Activated CD8-positive, alpha-beta T cell treated with anti-CD3 and anti-CD28 coated beads, Interleukin-2, amount 10 ng/mL, durations not matched to agents 7 days and 5 days (primary cell): ENCODE data around the gene UQCC5. TPM values are rescaled to one million over a fixed set of nuclear protein-coding genes. Genes with fewer than 3 reads are reported as not detected.

Experiments used
- ATAC-seq: fragments of 150-1000 bp; cut with Tn5 transposase; one replicate; pipeline ENCODE4 v1.10.0; 2021; ENCODE audit warnings: moderate library complexity
- CTCF ChIA-PET: fragments of 350-600 bp; sonication (Branson Sonifier 250); formaldehyde crosslinking; loops from one replicate; lab custom pipeline; 2021; ENCODE audit warnings: antibody characterized with exemption; lab: Charles Lee
- POLR2A ChIA-PET: fragments of 350-600 bp; sonication (Branson Sonifier 250); formaldehyde crosslinking; loops from one replicate; lab custom pipeline; 2021; ENCODE audit warnings: antibody characterized with exemption; lab: Charles Lee
- DNase-seq: peaks from one replicate; pipeline ENCODE4 v3.0.0-alpha.2; 2020
- H3K27ac Mint-ChIP-seq: one replicate; pipeline ENCODE4 v1.8.0; 2021; ENCODE audit warnings: mild to moderate bottlenecking, mixed read lengths
- H3K27me3 Mint-ChIP-seq: one replicate; pipeline ENCODE4 v1.8.0; 2021; ENCODE audit warnings: low read depth, mixed read lengths
- H3K36me3 Mint-ChIP-seq: one replicate; pipeline ENCODE4 v1.8.0; 2021; ENCODE audit warnings: low read depth, mixed read lengths
- H3K4me1 Mint-ChIP-seq: one replicate; pipeline ENCODE4 v1.8.0; 2021; ENCODE audit warnings: low read depth, mixed read lengths
- H3K4me3 Mint-ChIP-seq: one replicate; pipeline ENCODE4 v1.8.0; 2021; ENCODE audit warnings: mild to moderate bottlenecking, mixed read lengths
- H3K9me3 Mint-ChIP-seq: one replicate; pipeline ENCODE4 v1.8.0; 2022; ENCODE audit warnings: mixed read lengths; ENCODE audit not compliant: insufficient read depth
- total RNA-seq, 2 experiments: library from RNA; stranded (reverse); gene quantifications; one replicate each; pipeline ENCODE4 v1.2.3, GENCODE V29; 2021

UQCC5 gene
- total RNA-seq, 2 experiments from 2014 or later: 9.0 to 15.1 TPM

- CTCF ChIA-PET: no interaction called here
- peaks cover 10% of the 10 kb centered on the region for H3K4me1 Mint-ChIP-seq
- ATAC-seq: no peak
Measured at GRCh38 chr3:52546111-52546901, 9.9 kb downstream of the UQCC5 start.

GRCh38 chr3:52547143-52547542 lies 10.7 kb downstream of the UQCC5 start:
- POLR2A ChIA-PET: no interaction called here
- DNase-seq (no peak), ATAC-seq (no peak)
- Mint-ChIP-seq H3K27ac (no peak overlapping the region), H3K4me1 (peaks cover 8% of the 10 kb centered on the region), H3K27me3 (no peaks in the 10 kb centered on the region), H3K9me3 (no peaks in the 10 kb centered on the region), H3K4me3 (no peak overlapping the region), H3K36me3 (peaks cover 34% of the 10 kb centered on the region)
- CTCF ChIA-PET: no interaction called here

More at GRCh38 chr3:52546111-52546901, 9.9 kb downstream of the UQCC5 start:
- Mint-ChIP-seq H3K36me3 (peaks cover 40% of the 10 kb centered on the region), H3K27me3 (no peaks in the 10 kb centered on the region), H3K9me3 (no peaks in the 10 kb centered on the region), H3K4me3 (no peak overlapping the region), H3K27ac (no peak overlapping the region)
- POLR2A ChIA-PET: no interaction called here
- DNase-seq: no peak

GRCh38 chr3:52551118-52551517 lies 14.7 kb downstream of the UQCC5 start:
- ChIA-PET CTCF (interaction anchor here (3.5 kb wide), 1 partner anchor 9 kb away, joined by 15 read pairs; no protein-coding TSS in a partner anchor), POLR2A (no interaction called here)
- Mint-ChIP-seq H3K9me3 (no peaks in the 10 kb centered on the region), H3K36me3 (peaks cover 38% of the 10 kb centered on the region), H3K4me1 (peaks cover 8% of the 10 kb centered on the region), H3K27ac (no peak overlapping the region), H3K4me3 (no peak overlapping the region), H3K27me3 (no peaks in the 10 kb centered on the region)
- DNase-seq: no peak
- no peak for ATAC-seq

GRCh38 chr3:52552089-52552488 lies 15.7 kb downstream of the UQCC5 start:
- H3K36me3 Mint-ChIP-seq: peaks cover 39% of the 10 kb centered on the region
- ChIA-PET CTCF (interaction anchor here (3.5 kb wide), 1 partner anchor 10 kb away, joined by 15 read pairs; no protein-coding TSS in a partner anchor), POLR2A (no interaction called here)
- H3K27me3 Mint-ChIP-seq: no peaks in the 10 kb centered on the region
- no peak for ATAC-seq
- H3K27ac Mint-ChIP-seq: no peak overlapping the region
- peaks cover 8% of the 10 kb centered on the region for H3K4me1 Mint-ChIP-seq
- no peak for DNase-seq
- H3K4me3 Mint-ChIP-seq: no peak overlapping the region
- H3K9me3 Mint-ChIP-seq: no peaks in the 10 kb centered on the region

- Mint-ChIP-seq H3K27ac (no peak overlapping the region), H3K9me3 (no peaks in the 10 kb centered on the region), H3K36me3 (peaks cover 43% of the 10 kb centered on the region), H3K27me3 (no peaks in the 10 kb centered on the region), H3K4me1 (no peaks in the 10 kb centered on the region), H3K4me3 (no peak overlapping the region)
- ChIA-PET CTCF (no interaction called here), POLR2A (no interaction called here)
- no peak for ATAC-seq
- DNase-seq: no peak
Measured at GRCh38 chr3:52554026-52554755, 17.8 kb downstream of the UQCC5 start.

- ATAC-seq: no peak
- ChIA-PET CTCF (no interaction called here), POLR2A (no interaction called here)
- no peak for DNase-seq
- Mint-ChIP-seq H3K27me3 (no peaks in the 10 kb centered on the region), H3K4me1 (no peaks in the 10 kb centered on the region), H3K4me3 (no peak overlapping the region), H3K27ac (no peak overlapping the region), H3K36me3 (peaks cover 49% of the 10 kb centered on the region), H3K9me3 (no peaks in the 10 kb centered on the region)
Measured at GRCh38 chr3:52555056-52555455, 18.7 kb downstream of the UQCC5 start.

GRCh38 chr3:52557011-52557960 lies 20.9 kb downstream of the UQCC5 start:
- no peaks in the 10 kb centered on the region for H3K27me3 Mint-ChIP-seq
- POLR2A ChIA-PET: no interaction called here
- no peak overlapping the region for H3K27ac Mint-ChIP-seq
- H3K4me3 Mint-ChIP-seq: no peak overlapping the region
- CTCF ChIA-PET: no interaction called here
- no peaks in the 10 kb centered on the region for H3K4me1 Mint-ChIP-seq
- H3K36me3 Mint-ChIP-seq: peaks cover 56% of the 10 kb centered on the region
- DNase-seq (no peak), ATAC-seq (no peak)
- H3K9me3 Mint-ChIP-seq: no peaks in the 10 kb centered on the region

GRCh38 chr3:52558436-52558835 lies 22.0 kb downstream of the UQCC5 start:
- DNase-seq (no peak), ATAC-seq (no peak)
- ChIA-PET CTCF (no interaction called here), POLR2A (interaction anchor here (0.6 kb wide), 2 partner anchors 14 to 161 kb away, joined by 4 read pairs; no protein-coding TSS in a partner anchor)
- Mint-ChIP-seq H3K27me3 (no peaks in the 10 kb centered on the region), H3K9me3 (no peaks in the 10 kb centered on the region), H3K27ac (no peak overlapping the region), H3K4me1 (no peaks in the 10 kb centered on the region), H3K36me3 (peaks cover 66% of the 10 kb centered on the region), H3K4me3 (no peak overlapping the region)

- POLR2A ChIA-PET: no interaction called here
- Mint-ChIP-seq H3K4me1 (no peaks in the 10 kb centered on the region), H3K9me3 (no peaks in the 10 kb centered on the region), H3K27ac (no peak overlapping the region), H3K4me3 (no peak overlapping the region), H3K27me3 (no peaks in the 10 kb centered on the region), H3K36me3 (peaks cover 54% of the 10 kb centered on the region)
- CTCF ChIA-PET: no interaction called here
- DNase-seq: no peak
- ATAC-seq: no peak
Measured at GRCh38 chr3:52561028-52561747, 24.8 kb downstream of the UQCC5 start.

- Mint-ChIP-seq H3K9me3 (no peaks in the 10 kb centered on the region), H3K4me3 (no peak overlapping the region), H3K36me3 (peaks cover 47% of the 10 kb centered on the region), H3K4me1 (no peaks in the 10 kb centered on the region), H3K27ac (no peak overlapping the region), H3K27me3 (no peaks in the 10 kb centered on the region)
- DNase-seq (no peak), ATAC-seq (no peak)
- POLR2A ChIA-PET: no interaction called here
- CTCF ChIA-PET: no interaction called here
Measured at GRCh38 chr3:52563984-52564383, 27.6 kb downstream of the UQCC5 start.

- ChIA-PET POLR2A (no interaction called here), CTCF (no interaction called here)
- H3K4me1 Mint-ChIP-seq: no peaks in the 10 kb centered on the region
- no peak for ATAC-seq
- no peak overlapping the region for H3K4me3 Mint-ChIP-seq
- H3K27ac Mint-ChIP-seq: no peak overlapping the region
- no peaks in the 10 kb centered on the region for H3K9me3 Mint-ChIP-seq
- DNase-seq: no peak
- H3K27me3 Mint-ChIP-seq: no peaks in the 10 kb centered on the region
- peaks cover 30% of the 10 kb centered on the region for H3K36me3 Mint-ChIP-seq
Measured at GRCh38 chr3:52568069-52568468, 31.7 kb downstream of the UQCC5 start.
